HepG2 (cell line): ENCODE data around the gene BMP6. TPM values are rescaled to one million over a fixed set of nuclear protein-coding genes. Genes with fewer than 3 reads are reported as not detected.

Source experiments
- ATAC-seq: fragments of 200-7000 bp; cut with Tn5 transposase; 3 replicates; pipeline ENCODE4 v1.9.1; 2020; ENCODE audit warnings: mild to moderate bottlenecking, moderate library complexity
- BruUV-seq: library from RNA; stranded (reverse); fragments of 400-500 nt; replicated peaks from 2 replicates; lab custom pipeline; 2021; lab: Mats Ljungman, UMichigan
- CTCF ChIA-PET: fragments of 300-600 bp; formaldehyde crosslinking; extraction: SDS; loops from one replicate; lab custom pipeline; 2021; ENCODE audit warnings: low total read pairs, inconsistent platforms, low intra/inter-chr PET ratio; lab: Yijun Ruan, JAX
- POLR2A ChIA-PET: fragments of 350-600 bp; sonication (Branson Sonifier 250); formaldehyde crosslinking; loops from one replicate; lab custom pipeline; 2020; ENCODE audit warnings: antibody characterized with exemption, inconsistent platforms; lab: Yijun Ruan, JAX
- DNase-seq: peaks from one replicate; pipeline ENCODE4 v3.0.0-alpha.2; 2015; ENCODE audit warnings: low spot score
- FAIRE-seq: peaks from 3 replicates; lab custom pipeline; 2011; peaks lifted over from hg19 to GRCh38; lab: Jason Lieb, UNC
- H2AFZ ChIP-seq: one replicate; pipeline ENCODE4 v1.6.1; 2011; ENCODE audit warnings: low read length, inconsistent platforms
- H3K27ac ChIP-seq: fragments of 300-600 bp; 3 replicates; pipeline ENCODE4 v1.8.0; 2011; ENCODE audit warnings: mixed run types, mild to moderate bottlenecking, mixed read lengths, low read length, inconsistent platforms; ENCODE audit not compliant: insufficient read depth; ENCODE audit errors: extremely low read length
- H3K27me3 ChIP-seq, 2 experiments: fragments of 200-600 bp in 1 of 2; 2 replicates in 1 of 2; 3 replicates in 1 of 2; pipeline versions ENCODE4 v1.6.0 to v1.8.0; 2011; ENCODE audit warnings: low read length in 2 of 2, mild to moderate bottlenecking in 2 of 2, moderate library complexity in 2 of 2, inconsistent platforms in 1 of 2; ENCODE audit not compliant: insufficient read depth in 2 of 2, control insufficient read depth in 1 of 2
- H3K36me3 ChIP-seq, 2 experiments: fragments of 200-600 bp in 1 of 2; replicated peaks in 1 of 2; 2 replicates in 1 of 2; 3 replicates in 1 of 2; pipeline versions ENCODE4 v1.5.1 to v1.8.0; 2011; ENCODE audit warnings: low read length in 2 of 2, inconsistent platforms in 1 of 2; ENCODE audit not compliant: insufficient read depth in 2 of 2, control insufficient read depth in 1 of 2
- H3K4me1 ChIP-seq: 2 replicates; pipeline ENCODE4 v1.5.1; 2012; ENCODE audit warnings: low read length, inconsistent platforms; ENCODE audit not compliant: insufficient read depth
- H3K4me2 ChIP-seq: 2 replicates; pipeline ENCODE4 v1.6.0; 2011; ENCODE audit warnings: low read depth, low read length, inconsistent platforms
- H3K4me3 ChIP-seq, 3 experiments: fragments of 200-600 bp in 1 of 3; sonication (generic), shearing (Covaris generic) in 1 of 3; replicated peaks in 1 of 3; 2 replicates each; pipeline ENCODE4 v1.5.1; 2011 to 2016; ENCODE audit warnings: low read length in 3 of 3, inconsistent platforms in 2 of 3, low read depth in 2 of 3, mild to moderate bottlenecking in 2 of 3, control low read depth in 1 of 3, mixed read lengths in 1 of 3; ENCODE audit not compliant: insufficient read depth in 1 of 3
- H3K79me2 ChIP-seq: one replicate; pipeline ENCODE4 v1.6.1; 2011; ENCODE audit warnings: low read length, inconsistent platforms; ENCODE audit not compliant: insufficient read depth
- H3K9ac ChIP-seq: 2 replicates; pipeline ENCODE4 v1.6.0; 2011; ENCODE audit warnings: mild to moderate bottlenecking, low read depth, low read length, inconsistent platforms; ENCODE audit not compliant: insufficient read depth
- H3K9me3 ChIP-seq: 2 replicates; pipeline ENCODE4 v1.5.1; 2012; ENCODE audit warnings: mild to moderate bottlenecking, low read length
- H4K20me1 ChIP-seq: 2 replicates; pipeline ENCODE4 v1.6.0; 2011; ENCODE audit warnings: inconsistent platforms, mild to moderate bottlenecking, low read length, moderate library complexity; ENCODE audit not compliant: insufficient read depth
- CSRNP2 ChIP-seq: sonication (generic); formaldehyde crosslinking; conservative IDR thresholded peaks from 2 replicates; pipeline ENCODE4 v1.8.0; 2022; ENCODE audit warnings: low read depth, missing genetic modification reagents
- DDIT3 ChIP-seq: sonication (generic); formaldehyde crosslinking; IDR thresholded peaks from 2 replicates; pipeline ENCODE4 v1.4.0; 2020; ENCODE audit warnings: mild to moderate bottlenecking, missing genetic modification reagents
- ZBED4 ChIP-seq: sonication (generic); formaldehyde crosslinking; IDR thresholded peaks from 2 replicates; pipeline ENCODE4 v1.4.0; 2020; ENCODE audit warnings: missing genetic modification reagents, borderline replicate concordance
- WGBS: methylation state at CpG from one replicate; pipeline ENCODE4 v1.1.6; 2017; ENCODE audit warnings: low lambda C conversion rate; 5-methylcytosine and 5-hydroxymethylcytosine counted together
- in situ Hi-C: cut with HindIII; loops from 2 replicates; pipeline ENCODE4 v1.10.0; 2017; ENCODE audit warnings: low pct_unique_long_range_greater_than_20kb; ENCODE audit not compliant: extremely low pct_ligation_motif_present
- intact Hi-C: fragments of 100-400 bp; cut with micrococcal nuclease; formaldehyde crosslinking; loops from one replicate; pipeline ENCODE4 v1.10.0; 2022; ENCODE audit not compliant: unreplicated experiment
- polyA plus RNA-seq, 8 experiments: library from polyadenylated mRNA; depleted of rRNA in 3 of 8; stranded (reverse) in 7 of 8; unstranded in 1 of 8; fragments of >200 nt; fragmentation: Illumina TruSeq in 4 of 8; extraction: Trizol in 4 of 8; gene quantifications; 2 replicates each; pipeline versions ENCODE4 v1.2.1 to v1.2.3, GENCODE V29; 2011 to 2016; ENCODE audit warnings: low read depth in 4 of 8, missing spikeins in 1 of 8, mixed read lengths in 1 of 8; ENCODE audit not compliant: insufficient read depth in 1 of 8
- total RNA-seq, 5 experiments: library from RNA; depleted of rRNA; stranded (reverse); fragments of >200 nt; fragmentation: Illumina TruSeq; extraction: Trizol; gene quantifications; 2 replicates each; pipeline ENCODE4 v1.2.3, GENCODE V29; 2016; ENCODE audit warnings: low read depth in 1 of 5

The BMP6 gene
- total and polyA plus RNA-seq, 2 of the 13 experiments (the other 11 are each of a cell fraction or from before 2014, with no cell fraction given) = 0.09 to 0.18 TPM

- Histone ChIP-seq H3K9me3 (no peaks in the 10 kb centered on the region), H3K36me3 (no peaks in the 10 kb centered on the region), H3K27me3 (peaks cover 0 to 20% of the 10 kb centered on the region in 2 experiments; a peak in 3 of 5 replicates)
- WGBS = 64% methylated on average over 2 of the region's 2 CpGs
- in situ Hi-C loops = loop anchor here (10.0 kb wide), 1 partner anchor 344 kb away; the partner anchor contains the start of gene BLOC1S5
- POLR2A ChIA-PET = no interaction called here
- TF ChIP-seq DDIT3 (CRISPR knock-in tag) (no peak), ZBED4 (no peak), CSRNP2 (CRISPR knock-in tag) (no peak)
- TF ChIP-seq, all 625 proteins: peak for 0
- no peak overlapping the region for H3K27ac ChIP-seq
- H3K79me2 ChIP-seq = no peaks in the 10 kb centered on the region
- intact Hi-C loops = loop anchor here (5.0 to 10.0 kb wide), 2 partner anchors 182 to 494 kb away; no protein-coding TSS in a partner anchor
- CTCF ChIA-PET = no interaction called here
- H3K4me2 ChIP-seq = no peak overlapping the region
- ATAC-seq = no peak
- no peaks in the 10 kb centered on the region; the same call in 1 of the 2 replicates for H3K4me1 ChIP-seq
- H4K20me1 ChIP-seq = no peaks in the 10 kb centered on the region; the same call in 1 of the 2 replicates
- H2AFZ ChIP-seq = no peak overlapping the region
- no TSS peak for BruUV-seq
- no peak for DNase-seq
- no peak overlapping the region for H3K9ac ChIP-seq
- H3K4me3 ChIP-seq = no peak overlapping the region
- no peak for FAIRE-seq
Measured at GRCh38 chr6:7720346-7720745, 5.6 kb upstream of the BMP6 start.
